Naive B cell (primary cell): ENCODE measurements around the gene CCDC187. TPM values are rescaled to one million over a fixed set of nuclear protein-coding genes. Genes with fewer than 3 reads are reported as not detected.
"Not testable (repeated sequence)": the region's sequence is repeated elsewhere in the genome, so short reads cannot be mapped to it uniquely, and the experiment has no call there.

Experiments used
- ATAC-seq, 2 donors: fragments of 150-1000 bp; cut with Tn5 transposase; 2 replicates each; pipeline ENCODE4 v1.10.0; 2021; ENCODE audit warnings: low read depth in 2 of 2, mild to moderate bottlenecking in 2 of 2, moderate library complexity in 2 of 2
- DNase-seq: peaks from one replicate; pipeline ENCODE4 v3.0.0; 2022
- H3K27ac Mint-ChIP-seq, 6 donors: one replicate each; pipeline ENCODE4 v1.8.0; 2020 to 2022; ENCODE audit warnings: mild to moderate bottlenecking in 6 of 6, mixed read lengths in 6 of 6, moderate library complexity in 5 of 6, inconsistent platforms in 2 of 6
- H3K27me3 Mint-ChIP-seq, 3 donors: one replicate each; pipeline ENCODE4 v1.8.0; 2021 to 2022; ENCODE audit warnings: mixed read lengths in 3 of 3, mild to moderate bottlenecking in 1 of 3
- H3K36me3 Mint-ChIP-seq, 2 donors: one replicate each; pipeline ENCODE4 v1.8.0; 2020 to 2022; ENCODE audit warnings: mixed read lengths in 2 of 2, inconsistent platforms in 1 of 2, mild to moderate bottlenecking in 1 of 2
- H3K4me1 Mint-ChIP-seq, 3 donors: one replicate each; pipeline ENCODE4 v1.8.0; 2020 to 2022; ENCODE audit warnings: mixed read lengths in 3 of 3, inconsistent platforms in 1 of 3, mild to moderate bottlenecking in 1 of 3, moderate library complexity in 1 of 3
- H3K4me3 Mint-ChIP-seq, 8 donors: one replicate each; pipeline ENCODE4 v1.8.0; 2020 to 2022; ENCODE audit warnings: mild to moderate bottlenecking in 8 of 8, mixed read lengths in 8 of 8, moderate library complexity in 8 of 8, inconsistent platforms in 2 of 8
- H3K9me3 Mint-ChIP-seq, 7 donors: one replicate each; pipeline ENCODE4 v1.8.0; 2020 to 2022; ENCODE audit warnings: mixed read lengths in 7 of 7, mild to moderate bottlenecking in 5 of 7, inconsistent platforms in 2 of 7, moderate library complexity in 1 of 7
- polyA plus RNA-seq, 6 donors: library from polyadenylated mRNA; unstranded; fragments of 300-500 nt; fragmentation: Illumina TruSeq; gene quantifications; one replicate each; pipeline ENCODE4 v1.2.3, GENCODE V29; 2021; ENCODE audit warnings: low read depth in 6 of 6

The CCDC187 gene
- polyA plus RNA-seq, 6 donors from 2014 or later, result 0.38 to 4.3 (median 1.5) TPM

DNA sequence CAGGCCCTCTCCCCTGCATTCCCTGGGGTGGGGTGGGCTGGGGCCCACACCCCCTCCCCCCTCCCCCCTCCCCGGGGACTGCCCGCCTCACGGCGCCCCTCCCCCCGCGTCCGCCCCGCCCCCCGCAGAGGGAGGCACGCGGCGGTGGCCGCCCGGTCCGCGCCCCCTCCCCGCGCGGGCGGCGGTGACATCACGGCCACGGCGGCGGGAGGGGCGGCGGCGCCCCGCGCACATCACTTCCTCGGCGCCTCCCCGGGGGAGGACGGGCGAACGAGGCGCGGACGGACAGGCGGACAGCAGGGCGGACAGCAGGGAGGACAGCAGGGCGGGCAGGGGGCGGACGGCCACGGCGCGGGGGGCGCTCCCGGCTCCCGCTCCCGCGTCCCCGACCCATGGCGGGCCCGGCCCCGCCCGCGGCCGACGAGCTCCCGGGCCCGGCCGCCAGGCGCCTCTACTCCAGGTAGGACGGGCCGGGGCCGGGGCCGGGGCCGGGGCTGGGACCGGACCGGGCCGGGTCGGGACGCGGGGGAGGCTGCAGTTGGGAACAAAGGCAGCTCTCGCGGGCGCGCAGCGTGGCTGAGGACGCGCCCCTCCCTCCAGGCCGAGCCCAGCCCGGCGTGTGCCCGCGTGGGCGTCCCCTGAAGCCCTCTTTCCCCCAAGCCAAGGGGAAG lies 23.5 kb upstream of the CCDC187 start, which contains the start of gene GPSM1:
Gene GPSM1, plus strand, starts transcription at position 236 of the 671 bp plus-strand sequence. Its CDS starts 157 bp downstream, at position 393.
- Mint-ChIP-seq H3K4me1 (peaks cover 4 to 9% (median 8%) of the 10 kb centered on the region in 3 donors), H3K27me3 (peaks cover 0 to 4% (median 0%) of the 10 kb centered on the region in 3 donors), H3K36me3 (no peaks in the 10 kb centered on the region), H3K27ac (peak within 1 kb of the TSS in 3 of 6 donors; percentile 29 to 74 (median 47)), H3K4me3 (peak within 1 kb of the TSS; percentile 47 to 87 (median 78)), H3K9me3 (no peaks in the 10 kb centered on the region)
- DNase-seq (peak; percentile 51), ATAC-seq (peak; percentile 59 to 65)

DNA sequence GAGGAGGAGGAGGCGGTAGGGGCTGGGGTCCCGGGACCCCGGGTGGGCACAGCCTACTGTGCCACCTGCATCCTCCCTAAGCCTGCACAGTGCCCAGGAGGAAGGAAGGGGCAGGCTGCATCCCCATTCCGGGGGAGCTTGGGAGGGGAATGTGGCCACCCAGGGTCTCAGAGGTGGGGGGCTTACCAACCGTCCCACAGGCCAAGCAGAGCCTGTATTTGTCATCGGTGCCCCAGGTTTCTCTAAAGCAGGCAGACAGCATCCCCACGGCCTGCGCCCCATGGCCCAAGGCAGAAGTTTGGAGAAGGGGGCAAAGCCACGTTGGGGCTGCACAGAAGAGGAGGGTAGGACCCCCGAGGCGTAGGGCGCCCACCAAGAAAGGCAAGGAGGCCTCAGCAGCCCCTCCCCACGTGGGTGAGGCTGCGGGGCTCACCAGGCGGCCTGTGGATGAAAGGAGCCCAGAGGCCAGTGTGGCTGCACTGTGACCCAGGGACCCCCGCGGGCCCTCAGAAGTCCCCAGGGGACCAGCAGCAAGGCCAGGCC lies 22.9 kb upstream of the CCDC187 start:
- H3K36me3 Mint-ChIP-seq, result no peaks in the 10 kb centered on the region
- peak; percentile 4 to 17 for ATAC-seq
- DNase-seq, result no peak
- H3K9me3 Mint-ChIP-seq, result no peaks in the 10 kb centered on the region
- peaks cover 0 to 4% (median 0%) of the 10 kb centered on the region in 3 donors for H3K27me3 Mint-ChIP-seq
- peak overlapping the region; percentile 47 to 87 (median 78) for H3K4me3 Mint-ChIP-seq
- peak overlapping the region in 2 of 6 donors; percentile 47 to 74 for H3K27ac Mint-ChIP-seq
- peaks cover 4 to 9% (median 8%) of the 10 kb centered on the region in 3 donors for H3K4me1 Mint-ChIP-seq

DNA sequence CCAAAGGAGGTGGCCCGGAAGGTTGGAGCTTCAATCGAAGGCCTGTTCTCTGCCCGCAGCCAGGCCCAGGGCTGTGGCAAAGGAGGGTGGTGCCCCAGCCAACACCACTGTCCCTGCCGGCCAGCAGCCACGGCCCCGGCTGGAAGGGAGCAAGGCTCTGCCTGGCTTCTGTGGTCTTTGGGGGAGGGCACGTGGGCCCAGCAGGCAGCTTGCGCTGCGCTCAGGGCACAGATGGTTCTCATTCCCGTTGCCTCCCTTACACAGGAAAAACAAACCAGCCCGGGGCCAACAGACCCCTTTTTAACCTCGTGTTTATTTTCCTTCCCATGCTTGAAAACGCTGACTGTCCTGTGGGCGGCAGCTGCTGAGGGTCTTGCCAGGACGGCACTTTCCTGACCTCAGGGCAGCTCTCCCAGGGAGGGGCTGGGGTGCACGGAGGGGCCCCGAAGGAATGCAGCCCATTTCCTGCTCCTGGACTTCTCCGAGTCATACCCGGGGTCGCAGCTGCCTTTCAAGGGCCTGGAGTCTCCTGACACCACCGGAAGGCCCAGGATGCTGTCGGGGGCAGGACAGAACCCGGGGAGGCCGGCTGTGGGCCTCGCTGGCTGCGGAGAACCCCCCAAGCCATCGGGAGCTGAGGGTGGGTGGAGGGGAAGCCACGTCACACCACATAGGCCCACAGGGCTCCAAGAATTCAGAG lies 22.3 kb upstream of the CCDC187 start:
- peaks cover 0 to 4% (median 0%) of the 10 kb centered on the region in 3 donors for H3K27me3 Mint-ChIP-seq
- DNase-seq (no peak), ATAC-seq (no peak)
- H3K36me3 Mint-ChIP-seq, result no peaks in the 10 kb centered on the region
- peaks cover 4 to 9% (median 8%) of the 10 kb centered on the region in 3 donors for H3K4me1 Mint-ChIP-seq
- peak overlapping the region in 1 of 6 donors; percentile 47 for H3K27ac Mint-ChIP-seq
- no peaks in the 10 kb centered on the region for H3K9me3 Mint-ChIP-seq
- H3K4me3 Mint-ChIP-seq, result peak overlapping the region; percentile 9 to 87 (median 76)

DNA sequence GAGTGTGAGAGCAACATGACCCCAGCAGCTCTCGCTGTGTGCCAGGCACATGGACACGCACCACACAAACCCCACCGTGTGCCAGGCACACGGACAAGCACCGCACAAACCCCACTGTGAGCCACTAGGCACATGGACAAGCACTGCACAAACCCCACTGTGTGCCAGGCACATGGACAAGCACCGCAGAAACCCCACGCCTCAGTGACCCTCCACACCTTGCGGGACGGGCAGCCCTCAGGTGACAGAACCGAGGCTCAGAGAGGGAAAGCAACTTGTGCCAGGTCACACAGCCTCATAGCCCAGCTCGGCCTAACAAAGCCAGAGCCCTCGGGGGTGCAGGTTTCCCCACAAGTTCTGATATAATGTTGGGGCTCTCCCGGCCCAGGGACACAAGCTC lies 21.5 kb upstream of the CCDC187 start:
- ATAC-seq, result no peak
- peaks cover 0 to under 1% (median 0%) of the 10 kb centered on the region in 3 donors for H3K27me3 Mint-ChIP-seq

DNA sequence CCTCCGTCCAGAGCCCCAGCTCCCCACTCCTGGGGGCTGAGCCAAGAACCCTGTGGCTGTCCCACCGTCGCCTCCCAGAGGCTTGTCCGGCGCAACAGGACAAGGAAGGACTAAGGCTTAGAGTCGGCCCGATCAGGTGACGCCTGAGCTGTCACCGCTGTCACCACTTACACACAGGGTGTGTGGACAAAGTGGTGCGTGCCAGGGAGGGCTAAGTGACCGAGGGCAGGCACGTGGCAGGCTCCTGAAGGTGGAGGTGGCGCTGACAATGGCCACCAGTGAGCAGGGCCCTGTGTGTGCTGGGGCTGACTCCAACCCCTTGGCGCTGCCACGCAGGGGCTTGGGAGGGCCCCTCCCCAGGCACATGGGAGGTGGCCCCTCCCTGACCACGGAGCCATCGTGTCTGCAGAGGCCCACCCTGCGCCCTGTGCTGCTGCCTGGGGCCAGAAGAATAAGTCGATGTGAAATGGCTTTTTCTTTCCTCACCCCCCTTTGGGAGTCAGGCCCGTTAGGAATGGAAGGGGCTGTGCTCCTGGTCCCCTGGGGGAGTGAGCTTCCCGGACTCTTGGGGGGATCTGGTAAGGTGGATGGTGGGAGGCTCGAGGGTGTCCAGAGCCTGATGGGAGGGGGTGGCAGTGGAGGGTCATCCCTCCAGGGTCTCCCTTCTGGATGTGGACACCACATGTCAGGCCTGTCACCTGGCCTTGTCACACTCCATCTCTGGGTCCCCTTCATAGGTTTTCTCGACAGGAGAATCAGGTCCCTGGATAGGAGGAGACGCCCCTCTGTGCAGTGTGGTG lies 20.8 kb upstream of the CCDC187 start:
- Mint-ChIP-seq H3K9me3 (no peaks in the 10 kb centered on the region), H3K4me1 (peaks cover 4 to 9% (median 8%) of the 10 kb centered on the region in 3 donors), H3K36me3 (no peaks in the 10 kb centered on the region), H3K4me3 (peak overlapping the region in 1 of 8 donors; percentile 27), H3K27ac (no peak overlapping the region), H3K27me3 (no peaks in the 10 kb centered on the region)
- DNase-seq (no peak), ATAC-seq (no peak)

More for the DNA sequence above, 21.5 kb upstream of the CCDC187 start:
- H3K36me3 Mint-ChIP-seq, result no peaks in the 10 kb centered on the region
- no peak overlapping the region for H3K27ac Mint-ChIP-seq
- peak overlapping the region in 2 of 8 donors; percentile 21 to 25 for H3K4me3 Mint-ChIP-seq
- DNase-seq, result no peak
- H3K4me1 Mint-ChIP-seq, result peaks cover 4 to 9% (median 8%) of the 10 kb centered on the region in 3 donors
- H3K9me3 Mint-ChIP-seq, result no peaks in the 10 kb centered on the region

DNA sequence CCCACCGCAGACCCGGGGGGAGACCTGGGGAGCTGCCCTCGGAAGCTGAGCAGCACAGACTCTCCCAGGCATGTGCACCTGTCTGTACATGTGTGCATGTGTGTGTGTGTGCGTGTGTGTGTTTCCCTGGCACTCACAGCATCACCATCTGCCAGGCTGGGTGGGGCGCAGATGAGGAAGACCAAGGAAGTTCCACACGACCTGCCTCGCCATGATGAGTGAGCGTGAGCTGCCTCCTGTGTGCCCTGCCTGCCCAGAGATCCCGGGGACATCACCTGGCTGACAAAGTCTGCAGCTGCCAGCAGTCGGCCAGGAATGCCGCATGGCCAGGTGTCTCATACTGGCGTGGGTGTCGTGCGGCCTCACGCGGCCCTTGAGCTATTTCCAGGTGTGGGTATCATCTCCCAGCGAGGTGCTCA lies 19.5 kb upstream of the CCDC187 start:
- Mint-ChIP-seq H3K4me1 (peaks cover under 1 to 4% (median under 1%) of the 10 kb centered on the region in 3 donors), H3K27me3 (no peaks in the 10 kb centered on the region), H3K27ac (no peak overlapping the region), H3K36me3 (no peaks in the 10 kb centered on the region), H3K9me3 (no peaks in the 10 kb centered on the region), H3K4me3 (peak overlapping the region in 1 of 8 donors; percentile 30)
- DNase-seq (no peak), ATAC-seq (no peak)

DNA sequence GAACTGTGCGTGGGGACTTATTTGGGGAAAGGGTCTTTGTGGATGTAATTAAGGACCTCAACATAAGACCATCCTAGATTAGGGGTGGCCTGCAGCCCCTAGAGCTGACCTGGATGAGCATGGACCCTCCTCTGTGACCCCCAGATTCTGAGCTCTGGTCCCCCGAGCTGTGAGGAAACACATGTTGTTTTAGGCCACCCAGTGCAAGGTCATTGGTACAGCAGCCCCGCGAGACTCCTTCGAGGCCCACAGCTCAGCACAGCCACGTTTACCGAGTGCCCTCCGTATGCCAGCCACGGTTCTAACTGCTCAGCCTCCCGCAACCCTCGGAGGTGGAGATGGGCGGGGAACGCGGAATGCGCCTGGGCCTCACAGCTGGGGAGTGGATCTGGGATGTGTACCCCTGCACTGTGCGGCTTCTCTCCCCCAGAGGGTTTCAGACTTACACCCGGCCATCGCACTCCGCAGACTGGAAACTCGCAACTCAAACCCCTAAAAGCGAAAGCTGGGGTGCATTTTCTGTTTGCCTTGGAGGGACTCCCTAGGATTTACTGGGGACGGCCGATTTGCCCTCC lies 18.9 kb upstream of the CCDC187 start:
- Mint-ChIP-seq H3K27me3 (peaks cover 0 to 3% (median 0%) of the 10 kb centered on the region in 3 donors), H3K4me3 (peak overlapping the region in 2 of 8 donors; percentile 15 to 33), H3K36me3 (no peaks in the 10 kb centered on the region), H3K9me3 (no peaks in the 10 kb centered on the region), H3K27ac (no peak overlapping the region), H3K4me1 (peaks cover 6 to 8% (median 6%) of the 10 kb centered on the region in 3 donors)
- DNase-seq, result no peak
- no peak for ATAC-seq

DNA sequence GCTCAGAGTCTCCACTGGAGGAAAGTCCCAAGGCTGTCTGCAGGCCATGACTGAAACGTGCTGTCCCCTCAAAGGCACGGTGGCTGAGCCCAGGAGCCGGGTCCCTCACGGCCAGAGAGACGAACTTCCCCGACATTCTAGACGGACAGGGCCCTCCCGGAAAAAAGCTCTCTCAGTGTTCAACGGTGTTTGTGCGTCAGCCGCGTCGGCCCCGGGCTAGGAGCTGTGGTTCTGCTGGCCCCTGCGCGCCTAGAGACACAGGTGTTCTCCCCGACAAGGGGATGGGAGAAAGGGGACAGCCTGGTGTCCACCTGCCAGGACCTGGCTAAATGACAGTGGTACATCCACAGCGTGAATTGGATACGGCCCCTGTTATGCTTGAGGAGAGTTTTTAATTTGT lies 17.7 kb upstream of the CCDC187 start:
- Mint-ChIP-seq H3K9me3 (peaks cover 0 to under 1% (median 0%) of the 10 kb centered on the region in 7 donors), H3K27me3 (peaks cover 0 to 15% (median 2%) of the 10 kb centered on the region in 3 donors), H3K4me1 (peaks cover 7 to 15% (median 11%) of the 10 kb centered on the region in 3 donors), H3K27ac (no peak overlapping the region), H3K4me3 (no peak overlapping the region), H3K36me3 (no peaks in the 10 kb centered on the region)
- DNase-seq (no peak), ATAC-seq (no peak)

DNA sequence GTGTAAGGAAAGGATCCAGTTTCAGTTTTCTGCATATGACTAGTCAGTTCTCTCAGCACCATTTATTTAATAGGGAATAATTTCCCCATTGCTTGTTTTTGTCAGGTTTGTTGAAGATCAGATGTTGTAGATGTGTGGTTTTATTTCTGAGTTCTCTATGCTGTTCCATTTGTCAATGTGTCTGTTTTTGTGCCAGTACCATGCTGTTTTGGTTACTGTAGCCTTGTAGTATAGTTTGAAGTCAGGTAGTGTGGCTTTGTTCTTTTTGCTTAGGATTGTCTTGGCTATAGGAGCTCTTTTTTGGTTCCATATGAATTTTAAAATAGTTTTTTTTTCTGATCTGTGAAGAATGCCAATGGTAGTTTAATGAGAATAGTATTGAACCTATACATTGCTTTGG lies 17.1 kb upstream of the CCDC187 start:
- H3K9me3 Mint-ChIP-seq, ATAC-seq, DNase-seq, H3K36me3 Mint-ChIP-seq, H3K27ac Mint-ChIP-seq: not testable (repeated sequence)
- Mint-ChIP-seq H3K27me3 (peaks cover 0 to 21% (median 8%) of the 10 kb centered on the region in 3 donors), H3K4me3 (peak overlapping the region in 1 of 8 donors; percentile 33), H3K4me1 (peaks cover 7 to 15% (median 14%) of the 10 kb centered on the region in 3 donors)

DNA sequence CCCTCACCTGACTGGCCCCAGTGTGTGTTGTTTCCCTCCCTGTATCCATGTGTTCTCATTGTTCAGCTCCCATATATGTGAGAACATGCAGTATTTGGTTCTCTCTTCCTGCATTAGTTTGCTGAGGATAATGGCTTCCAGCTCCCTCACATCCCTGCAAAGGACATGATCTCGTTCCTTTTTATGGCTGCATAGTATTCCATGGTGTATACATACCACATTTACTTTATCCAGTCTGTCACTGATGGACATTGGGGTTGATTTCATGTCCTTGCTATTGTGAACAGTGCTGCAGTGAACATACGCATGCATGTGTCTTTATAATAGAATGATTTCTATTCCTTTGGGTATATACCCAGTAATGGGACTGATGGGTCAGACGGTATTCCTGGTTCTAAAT lies 16.1 kb upstream of the CCDC187 start:
- H3K27me3 Mint-ChIP-seq, result peaks cover 4 to 23% (median 18%) of the 10 kb centered on the region in 3 donors
- not testable (repeated sequence) for H3K27ac Mint-ChIP-seq, DNase-seq, ATAC-seq
- H3K4me3 Mint-ChIP-seq, result peak overlapping the region in 1 of 8 donors; percentile 40
- peaks cover 7 to 20% (median 15%) of the 10 kb centered on the region in 3 donors for H3K4me1 Mint-ChIP-seq
- H3K36me3 Mint-ChIP-seq, result peaks cover 0 to 15% of the 10 kb centered on the region in 2 donors
- H3K9me3 Mint-ChIP-seq, result peaks cover 6 to 13% (median 9%) of the 10 kb centered on the region in 7 donors

DNA sequence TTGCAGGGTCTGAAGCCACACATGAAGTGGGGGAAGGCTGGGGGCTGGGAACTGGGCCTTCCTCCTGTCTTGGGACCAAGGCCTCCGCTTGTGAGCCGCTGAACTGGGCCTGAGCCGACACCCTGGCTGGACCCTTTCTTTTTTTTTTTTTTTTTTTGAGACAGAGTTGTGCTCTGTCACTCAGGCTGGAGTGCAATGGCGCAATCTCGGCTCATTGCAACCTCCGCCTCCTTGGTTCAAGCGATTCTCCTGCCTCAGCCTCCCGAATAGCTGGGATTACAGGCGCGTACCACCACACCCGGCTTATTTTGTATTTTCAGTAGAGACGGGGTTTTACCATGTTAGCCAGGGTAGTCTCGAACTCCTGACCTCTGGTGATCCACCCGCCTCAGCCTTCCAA lies 15.3 kb upstream of the CCDC187 start:
- Mint-ChIP-seq H3K4me1 (peaks cover 7 to 20% (median 15%) of the 10 kb centered on the region in 3 donors), H3K36me3 (peaks cover 5 to 17% of the 10 kb centered on the region in 2 donors), H3K9me3 (peaks cover 9 to 20% (median 13%) of the 10 kb centered on the region in 7 donors), H3K4me3 (peak overlapping the region in 1 of 8 donors; percentile 57), H3K27me3 (peaks cover 4 to 23% (median 19%) of the 10 kb centered on the region in 3 donors), H3K27ac (peak overlapping the region in 1 of 6 donors; percentile 47)
- not testable (repeated sequence) for DNase-seq, ATAC-seq

DNA sequence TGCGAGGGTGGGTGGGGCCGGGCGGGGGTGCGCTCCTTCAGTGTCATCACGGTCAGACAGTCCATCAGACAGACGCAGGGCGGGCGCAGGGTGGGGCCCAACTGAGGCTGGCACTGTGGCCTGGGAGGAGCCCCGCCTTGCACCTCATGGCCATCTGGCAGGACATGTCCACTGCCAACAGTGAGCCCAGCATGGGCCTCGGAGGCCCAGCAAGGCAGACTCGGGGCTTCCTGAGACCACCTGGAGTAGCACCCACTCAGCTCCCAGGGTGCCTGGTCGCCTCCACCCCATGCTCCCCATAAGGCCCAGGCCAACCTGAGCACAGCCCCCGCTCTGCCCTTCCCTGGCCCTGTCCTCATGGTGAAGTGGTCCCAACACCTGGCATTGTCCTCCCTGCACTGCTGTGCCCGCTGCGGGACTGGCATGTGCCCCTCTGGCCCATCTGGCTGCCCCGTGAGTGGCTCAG lies 14.9 kb upstream of the CCDC187 start:
- Mint-ChIP-seq H3K4me1 (peaks cover 7 to 20% (median 15%) of the 10 kb centered on the region in 3 donors), H3K36me3 (peaks cover 5 to 17% of the 10 kb centered on the region in 2 donors), H3K27ac (peak overlapping the region in 1 of 6 donors; percentile 15), H3K9me3 (peaks cover 9 to 21% (median 13%) of the 10 kb centered on the region in 7 donors), H3K4me3 (no peak overlapping the region), H3K27me3 (peaks cover 4 to 23% (median 19%) of the 10 kb centered on the region in 3 donors)
- ATAC-seq, result no peak
- no peak for DNase-seq
